GM19468 (cell line): Measurements from ENCODE around the gene CFAP46.

Experiments
- ATAC-seq: cut with Tn5 transposase; IDR thresholded peaks from one replicate; pipeline ENCODE4 v1.9.1; 2021; ENCODE audit warnings: mild to moderate bottlenecking, moderate library complexity, moderate number of reproducible peaks; ENCODE audit not compliant: unreplicated experiment; ENCODE audit errors: extremely low read depth

CFAP46 gene

GRCh38 chr10:132980426-132981172, 38.2 kb upstream of the CFAP46 start:
- ATAC-seq = no peak

- no peak for ATAC-seq
Measured at GRCh38 chr10:132979491-132980425, 37.4 kb upstream of the CFAP46 start.

GRCh38 chr10:132978542-132978941, 36.2 kb upstream of the CFAP46 start:
- ATAC-seq = no peak

GRCh38 chr10:132977807-132978206, 35.4 kb upstream of the CFAP46 start:
- ATAC-seq = no peak

GRCh38 chr10:132977076-132977475, 34.7 kb upstream of the CFAP46 start:
- no peak for ATAC-seq

GRCh38 chr10:132975831-132976682, 33.7 kb upstream of the CFAP46 start:
- ATAC-seq = no peak

GRCh38 chr10:132974886-132975830, 32.8 kb upstream of the CFAP46 start:
- no peak for ATAC-seq

GRCh38 chr10:132974249-132974796, 32.0 kb upstream of the CFAP46 start:
- no peak for ATAC-seq

- no peak for ATAC-seq
Measured at GRCh38 chr10:132973903-132974241, 31.5 kb upstream of the CFAP46 start.

GRCh38 chr10:132972986-132973902, 30.9 kb upstream of the CFAP46 start:
- ATAC-seq = no peak

- no peak for ATAC-seq
Measured at GRCh38 chr10:132972149-132972985, 30.0 kb upstream of the CFAP46 start.

GRCh38 chr10:132971448-132972148, 29.2 kb upstream of the CFAP46 start:
- no peak for ATAC-seq

GRCh38 chr10:132970641-132971438, 28.5 kb upstream of the CFAP46 start:
- ATAC-seq = no peak

GRCh38 chr10:132967540-132967939, 25.2 kb upstream of the CFAP46 start:
- no peak for ATAC-seq

- ATAC-seq = no peak
Measured at GRCh38 chr10:132965411-132966057, 23.2 kb upstream of the CFAP46 start.
